Vagina (tissue), 2 donors: ENCODE data around the gene OR52K1.

ENCODE experiments used
- CTCF ChIP-seq, 3 experiments: fragments of 450-650 bp in 2 of 3; fragments of 200-600 bp in 1 of 3; sonication (generic) in 1 of 3; IDR thresholded peaks; one replicate each; pipeline ENCODE4 v1.5.1; 2017 to 2019; ENCODE audit warnings: antibody characterized with exemption in 3 of 3, mild to moderate bottlenecking in 2 of 3, moderate library complexity in 2 of 3
- POLR2A ChIP-seq, 2 donors: fragments of 450-650 bp; IDR thresholded peaks; one replicate each; pipeline ENCODE4 v1.6.1; 2017; ENCODE audit warnings: antibody characterized with exemption in 2 of 2, mild to moderate bottlenecking in 2 of 2, moderate library complexity in 2 of 2

GRCh38 chr11:4455419-4455818, 27.0 kb upstream of the OR52K1 start:
- TF ChIP-seq CTCF (IDR thresholded peaks at IDR 0.05), result no peak
- no peak for TF ChIP-seq POLR2A (IDR thresholded peaks at IDR 0.05)
